Nucleus accumbens (tissue), 56 donors: ENCODE data around the gene TUT1.
"Not testable (repeated sequence)": the region's sequence is repeated elsewhere in the genome, so short reads cannot be mapped to it uniquely, and the experiment has no call there.

Source experiments
- DNase-seq, 56 donors: peaks; one replicate each; lab custom pipeline; 2025; lab: John Stamatoyannopoulos, UW

Gene TUT1, protein sequence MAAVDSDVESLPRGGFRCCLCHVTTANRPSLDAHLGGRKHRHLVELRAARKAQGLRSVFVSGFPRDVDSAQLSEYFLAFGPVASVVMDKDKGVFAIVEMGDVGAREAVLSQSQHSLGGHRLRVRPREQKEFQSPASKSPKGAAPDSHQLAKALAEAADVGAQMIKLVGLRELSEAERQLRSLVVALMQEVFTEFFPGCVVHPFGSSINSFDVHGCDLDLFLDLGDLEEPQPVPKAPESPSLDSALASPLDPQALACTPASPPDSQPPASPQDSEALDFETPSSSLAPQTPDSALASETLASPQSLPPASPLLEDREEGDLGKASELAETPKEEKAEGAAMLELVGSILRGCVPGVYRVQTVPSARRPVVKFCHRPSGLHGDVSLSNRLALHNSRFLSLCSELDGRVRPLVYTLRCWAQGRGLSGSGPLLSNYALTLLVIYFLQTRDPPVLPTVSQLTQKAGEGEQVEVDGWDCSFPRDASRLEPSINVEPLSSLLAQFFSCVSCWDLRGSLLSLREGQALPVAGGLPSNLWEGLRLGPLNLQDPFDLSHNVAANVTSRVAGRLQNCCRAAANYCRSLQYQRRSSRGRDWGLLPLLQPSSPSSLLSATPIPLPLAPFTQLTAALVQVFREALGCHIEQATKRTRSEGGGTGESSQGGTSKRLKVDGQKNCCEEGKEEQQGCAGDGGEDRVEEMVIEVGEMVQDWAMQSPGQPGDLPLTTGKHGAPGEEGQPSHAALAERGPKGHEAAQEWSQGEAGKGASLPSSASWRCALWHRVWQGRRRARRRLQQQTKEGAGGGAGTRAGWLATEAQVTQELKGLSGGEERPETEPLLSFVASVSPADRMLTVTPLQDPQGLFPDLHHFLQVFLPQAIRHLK

DNA sequence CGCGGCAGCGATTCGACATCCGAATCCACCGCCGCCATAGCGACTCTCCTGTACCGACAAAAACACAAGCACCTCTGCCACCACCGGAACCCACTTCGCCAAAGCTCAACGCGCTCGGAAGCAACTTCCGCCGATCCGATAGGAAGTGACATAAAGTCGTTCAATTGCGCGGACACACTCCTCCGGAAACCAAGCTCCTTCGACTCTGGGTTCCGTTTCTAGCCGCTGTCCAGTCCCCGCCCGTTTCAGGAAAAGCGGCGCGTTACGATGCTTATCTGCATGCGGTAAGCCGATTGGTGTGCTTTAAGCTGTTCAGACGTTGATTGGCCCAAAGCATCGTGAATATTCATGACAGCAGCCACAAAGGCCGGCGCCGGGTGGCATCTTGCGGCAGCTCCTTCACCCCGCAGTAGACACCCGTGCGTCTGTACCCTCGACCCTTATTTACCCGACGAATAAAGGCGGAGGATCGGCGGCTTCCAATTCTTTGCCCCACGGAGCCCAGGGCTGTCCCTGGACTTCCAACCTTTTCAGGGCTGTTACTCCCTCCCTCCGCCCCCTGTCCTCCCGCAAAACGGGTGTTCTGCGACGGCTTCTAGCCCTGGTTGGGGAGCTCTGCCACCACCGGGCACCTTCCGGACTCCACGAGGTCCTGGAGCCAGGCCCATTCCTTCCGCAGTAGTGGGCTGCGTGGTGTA is at the start of gene TUT1:
Gene TUT1 (minus strand): TSS at position 76 of the 698 bp plus-strand sequence. CDS start 38 bp downstream, at position 38.
- DNase-seq: peak; percentile 67 to 99 (median 96)

DNA sequence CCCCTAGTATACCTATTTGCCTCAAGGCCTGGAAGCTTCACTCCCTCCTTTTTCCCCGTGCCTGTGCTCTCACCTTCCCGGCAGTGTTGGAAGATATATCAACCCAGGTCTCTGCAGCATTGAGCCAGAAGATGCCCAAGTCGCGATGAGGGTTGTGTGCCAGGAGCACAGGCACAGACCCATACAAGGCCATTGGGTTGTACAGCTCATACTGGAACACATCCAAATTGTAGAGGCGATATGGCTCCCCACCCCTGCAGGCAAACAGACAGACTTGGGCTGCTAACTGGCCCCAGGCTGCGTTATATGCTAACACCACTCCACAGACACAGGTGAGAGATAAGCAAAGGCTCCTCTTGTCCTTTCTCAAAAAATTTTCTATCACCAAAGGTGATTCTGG is 41.2 kb upstream of the TUT1 start:
- no peak for DNase-seq

DNA sequence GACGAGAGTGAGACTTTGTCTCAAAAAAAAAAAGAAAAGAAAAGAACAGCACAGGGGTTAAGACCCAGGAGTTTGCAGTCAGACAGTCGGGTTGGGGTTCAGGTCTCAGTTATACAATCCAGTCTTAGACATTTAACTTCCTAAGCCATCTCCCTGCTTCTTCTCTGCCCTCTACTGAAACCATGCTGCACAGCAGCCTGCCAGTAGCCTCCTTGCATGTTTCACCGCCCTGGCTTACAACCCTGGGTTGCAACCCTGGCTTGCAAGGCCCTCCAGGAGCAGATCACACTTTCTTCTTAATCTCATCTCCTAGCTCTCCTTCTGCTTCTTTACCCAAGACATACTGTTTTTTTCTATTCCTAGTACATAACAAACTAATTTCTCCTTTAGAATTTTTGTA is 36.4 kb upstream of the TUT1 start:
- DNase-seq: no peak

DNA sequence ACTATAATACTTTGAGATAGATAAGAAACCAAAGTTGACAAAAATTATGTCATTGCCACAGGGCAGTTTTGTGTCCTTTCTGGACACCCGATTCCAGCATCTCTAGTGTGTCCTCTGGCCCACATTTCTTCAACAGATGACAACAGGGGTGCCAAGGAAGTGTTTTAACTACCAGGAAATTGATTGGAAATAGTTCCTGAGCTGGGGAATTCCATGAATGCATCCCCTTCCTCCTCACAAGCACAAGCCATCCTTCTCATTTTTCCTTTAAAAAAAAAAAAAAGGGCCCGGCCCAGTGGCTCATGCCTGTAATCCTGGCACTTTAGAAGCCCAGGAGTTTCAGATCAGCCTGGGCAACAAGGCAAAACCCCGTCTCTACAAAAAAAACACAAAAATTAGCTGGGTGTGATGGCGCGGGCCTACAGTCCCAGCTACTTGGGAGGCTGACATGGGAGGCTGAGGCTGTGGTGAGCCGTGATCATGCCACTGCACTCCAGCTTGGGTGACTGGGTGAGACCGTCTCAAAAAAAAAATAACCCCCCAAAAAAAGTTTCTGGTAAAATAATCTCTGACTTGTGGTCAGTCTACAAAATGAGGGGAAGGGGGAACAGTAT is 31.3 kb upstream of the TUT1 start:
- no peak for DNase-seq

DNA sequence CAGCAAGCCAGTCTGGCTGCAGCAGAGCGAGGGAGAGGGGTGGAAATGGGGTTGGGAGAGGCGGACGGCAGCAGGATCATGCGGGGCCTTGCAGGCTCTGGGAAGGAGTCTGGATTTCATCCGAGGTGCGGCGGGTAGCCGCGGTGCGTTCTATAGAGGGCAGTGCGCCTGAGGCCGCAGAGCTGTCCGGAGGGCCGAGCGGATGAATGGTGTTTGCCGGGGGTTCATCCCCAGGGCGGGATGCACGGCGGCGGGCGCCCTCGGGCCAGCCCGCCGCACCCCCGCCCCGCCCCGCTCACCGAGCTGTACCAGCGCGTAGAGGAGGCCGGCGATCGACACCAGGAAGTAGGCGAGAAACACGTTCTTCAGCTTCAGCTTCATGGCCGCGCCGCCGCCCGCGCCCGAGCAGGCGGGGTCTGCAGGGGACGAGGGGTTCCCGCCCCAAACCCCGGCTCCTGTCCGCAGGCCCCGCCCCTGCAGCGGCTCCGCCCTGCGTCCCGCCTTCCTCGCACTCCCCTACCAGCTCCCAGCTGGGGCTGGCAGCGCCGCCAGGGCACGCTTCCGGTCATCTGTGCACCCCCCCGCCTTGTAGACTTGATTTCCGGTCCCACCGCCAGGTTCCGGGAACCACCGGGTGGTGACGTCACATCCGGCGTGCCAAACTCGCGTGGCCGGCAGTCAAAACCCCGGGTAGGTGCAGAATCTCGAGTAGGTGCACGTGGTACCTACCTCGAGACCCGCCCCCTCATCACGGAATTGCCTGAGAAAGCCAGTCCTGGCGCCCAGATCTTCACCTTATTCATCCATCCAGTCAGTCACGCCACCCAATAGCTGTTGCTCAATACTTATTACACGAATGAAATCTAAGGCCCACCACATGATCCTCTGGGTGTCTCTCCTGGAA is 30.5 kb upstream of the TUT1 start, which contains the start of gene B3GAT3:
Gene B3GAT3 (minus strand): TSS at position 420 of the 904 bp plus-strand sequence. CDS start 39 bp downstream, at position 381.
- peak; percentile 64 to 99 (median 96) for DNase-seq

DNA sequence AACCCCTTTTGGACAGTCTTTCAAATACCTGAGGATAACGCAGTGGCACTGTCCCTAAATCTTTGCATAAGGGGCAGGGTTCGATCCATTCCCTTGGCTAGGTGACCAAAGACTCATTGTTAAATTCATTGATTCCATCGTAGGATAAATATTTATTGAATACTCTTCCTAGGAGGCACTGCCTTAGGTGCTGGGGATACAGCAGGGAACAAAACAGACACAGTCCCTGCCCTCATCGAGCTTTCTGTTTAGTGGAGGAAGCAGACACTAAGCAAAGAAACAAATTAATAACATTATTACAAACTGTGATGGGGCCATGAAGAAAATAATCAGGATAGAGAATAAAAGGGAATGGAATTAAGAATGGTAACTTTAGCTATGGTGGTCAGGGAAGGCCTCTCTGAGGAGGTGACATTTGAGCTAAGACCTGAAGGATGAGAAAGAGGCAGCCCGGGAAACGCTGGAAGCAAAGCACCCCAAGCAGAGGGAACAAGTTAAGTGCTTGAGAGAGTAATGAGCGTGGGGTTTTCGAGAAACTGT is 29.8 kb upstream of the TUT1 start:
- no peak for DNase-seq

DNA sequence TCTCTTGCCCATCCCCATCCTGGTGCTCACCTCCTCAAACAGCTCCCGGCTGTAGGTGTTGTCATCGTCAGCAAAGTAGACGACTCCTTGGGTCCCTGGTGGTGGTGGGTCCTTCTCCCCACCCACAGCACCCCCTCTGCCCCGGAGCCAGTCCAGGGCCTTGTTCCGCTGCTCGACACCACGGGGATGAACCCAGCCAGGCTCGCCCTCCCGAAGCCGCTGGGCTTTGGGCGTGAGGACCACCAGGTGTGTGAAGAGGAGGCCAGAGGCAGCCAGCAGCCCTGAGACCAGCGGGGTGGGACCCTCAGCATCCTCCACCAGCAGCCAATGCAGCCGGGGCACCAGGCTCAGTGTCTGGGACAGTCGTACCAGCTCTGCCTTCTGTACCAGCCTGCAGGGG is 25.6 kb upstream of the TUT1 start:
- not testable (repeated sequence) for DNase-seq

DNA sequence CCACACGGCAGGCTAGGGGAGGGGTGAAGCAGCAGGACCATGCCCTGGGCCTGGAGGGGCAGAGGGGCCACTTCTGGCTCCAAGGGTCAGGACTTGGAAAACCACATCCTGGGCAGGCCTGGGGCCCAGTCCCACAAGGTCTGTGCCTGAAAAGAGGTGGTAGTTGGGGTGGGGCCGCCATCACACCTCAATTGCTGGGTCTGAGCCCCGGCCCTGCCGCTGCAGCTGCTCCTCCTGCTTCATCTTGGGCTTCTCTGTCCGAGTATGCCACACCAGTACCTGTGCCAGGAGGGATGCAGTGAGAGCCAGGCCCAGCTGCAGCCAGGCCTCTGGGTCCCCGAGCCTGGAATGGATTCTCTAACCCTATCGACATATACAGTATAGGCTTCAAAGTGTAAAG is 24.2 kb upstream of the TUT1 start:
- DNase-seq: no peak

DNA sequence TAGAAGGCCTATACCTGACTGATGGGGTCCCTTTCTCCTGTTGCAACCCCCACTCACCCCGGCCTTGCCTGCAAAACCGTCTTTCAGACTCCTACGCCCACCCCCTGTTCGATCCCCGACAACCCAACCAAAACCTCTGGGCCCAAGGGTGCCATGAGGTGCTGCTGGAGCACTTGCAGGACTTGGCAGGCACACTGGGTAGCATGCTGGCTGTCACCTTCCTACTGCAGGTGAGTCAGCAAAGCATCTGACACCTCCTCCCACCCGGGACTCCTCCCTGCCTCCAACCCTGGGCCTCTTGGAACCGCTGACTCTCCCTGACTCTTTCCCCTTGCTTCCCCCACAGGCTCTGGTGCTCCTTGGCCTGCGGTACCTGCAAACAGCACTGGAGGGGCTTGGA is 23.0 kb upstream of the TUT1 start:
- DNase-seq: peak in 39 of 56 donors; percentile 11 to 81 (median 46)

DNA sequence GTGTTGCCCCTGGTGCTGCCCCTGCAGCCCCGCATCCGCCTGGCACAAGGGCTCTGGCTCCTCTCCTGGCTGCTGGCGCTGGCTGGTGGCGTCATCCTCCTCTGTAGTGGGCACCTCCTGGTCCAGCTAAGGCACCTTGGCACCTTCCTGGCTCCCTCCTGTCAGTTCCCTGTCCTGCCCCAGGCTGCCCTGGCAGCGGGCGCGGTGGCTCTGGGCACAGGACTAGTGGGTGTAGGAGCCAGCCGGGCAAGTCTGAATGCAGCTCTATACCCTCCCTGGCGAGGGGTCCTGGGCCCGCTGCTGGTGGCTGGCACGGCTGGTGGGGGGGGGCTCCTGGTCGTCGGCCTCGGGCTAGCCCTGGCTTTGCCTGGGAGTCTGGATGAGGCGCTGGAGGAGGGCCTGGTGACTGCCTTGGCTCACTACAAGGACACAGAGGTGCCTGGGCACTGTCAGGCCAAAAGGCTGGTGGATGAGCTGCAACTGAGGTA is 22.0 kb upstream of the TUT1 start:
- peak in 27 of 56 donors; percentile 31 to 85 (median 64) for DNase-seq

DNA sequence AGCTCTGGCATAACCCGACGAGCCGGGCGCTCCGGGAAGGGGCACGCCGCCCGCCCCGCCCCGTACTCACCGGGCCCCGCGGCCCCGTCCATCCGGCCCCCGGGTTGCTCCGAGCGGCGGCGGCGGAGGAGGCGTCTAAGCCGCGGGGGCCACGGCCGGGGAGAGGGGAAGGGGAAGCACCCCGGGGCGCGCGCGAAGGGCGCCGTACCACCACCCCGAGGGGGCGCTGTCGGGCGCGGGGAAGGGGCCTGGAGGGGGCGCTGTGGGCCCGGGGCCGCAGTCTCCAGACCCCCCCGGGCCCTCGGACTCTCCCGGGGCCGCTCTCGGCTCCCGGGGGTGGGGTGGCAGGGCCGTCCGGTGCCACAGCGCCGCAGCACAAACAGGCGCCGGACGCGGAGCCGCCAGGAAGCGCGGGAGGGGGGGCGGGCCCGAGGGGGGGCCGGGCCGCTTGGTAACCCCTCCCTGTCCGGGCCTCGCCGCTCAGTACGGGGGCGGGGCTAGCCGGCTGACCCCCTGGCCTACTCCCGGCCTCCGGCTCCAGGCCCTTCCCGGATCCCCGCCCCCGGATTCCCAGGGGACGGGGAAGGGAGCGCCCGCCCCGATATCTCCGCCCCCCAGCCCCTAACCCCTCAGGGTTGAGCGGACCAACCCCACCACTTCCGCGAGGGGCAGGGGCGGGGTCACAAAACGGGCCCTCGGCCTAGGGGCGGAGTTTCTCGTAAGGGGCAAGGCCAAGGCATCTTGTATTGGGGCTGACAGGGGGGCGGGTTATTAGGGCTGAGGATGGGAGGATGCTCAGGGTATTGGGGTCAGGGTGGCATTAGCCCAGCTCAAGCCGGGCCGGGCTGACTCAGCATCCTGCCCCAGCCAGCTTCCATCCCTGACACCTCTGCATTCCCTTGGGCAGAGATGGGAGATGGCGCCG is 21.3 kb upstream of the TUT1 start, which contains the start of the genes EML3 and ROM1:
Gene EML3 (minus strand): TSS at position 410 of the 925 bp plus-strand sequence. CDS start 318 bp downstream, at position 92.
Gene ROM1 (plus strand): TSS at position 892 of the 925 bp plus-strand sequence. CDS start 25 bp downstream, at position 917.
- DNase-seq: peak in 54 of 56 donors; percentile 45 to 95 (median 78)

DNA sequence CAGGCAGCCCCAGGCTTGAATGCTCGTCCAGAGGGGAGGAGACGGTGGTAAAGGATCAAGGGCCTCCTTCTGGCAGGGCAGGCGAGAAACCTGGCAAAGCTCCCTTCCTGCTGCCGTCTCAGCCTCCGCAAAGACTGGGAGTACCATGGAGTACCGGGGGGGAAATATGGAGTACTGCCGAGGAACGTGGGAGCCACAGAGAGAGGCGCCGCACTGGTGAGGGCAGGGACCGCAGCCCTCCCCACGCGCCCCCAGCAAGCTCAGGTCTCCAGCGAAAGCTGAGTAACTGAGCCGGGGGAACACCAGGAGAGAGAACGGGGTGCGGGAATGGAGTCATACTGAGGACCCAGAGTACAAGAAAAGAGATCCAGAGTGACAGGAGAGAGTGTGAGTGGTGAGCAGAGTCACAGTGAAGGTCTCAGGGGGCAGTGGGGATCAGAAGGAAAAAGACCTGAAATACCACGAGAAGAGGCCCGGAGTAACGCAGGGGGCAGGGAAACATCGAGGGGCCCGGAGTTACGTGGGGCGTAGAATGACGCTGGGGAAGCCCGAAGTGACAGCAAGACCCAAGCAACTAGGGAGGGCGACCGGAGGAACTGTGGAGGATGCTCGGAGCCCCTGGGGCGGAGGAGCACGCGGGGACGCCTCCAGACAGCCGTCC is 20.5 kb upstream of the TUT1 start:
- DNase-seq: peak in 38 of 56 donors; percentile 8 to 73 (median 33)

DNA sequence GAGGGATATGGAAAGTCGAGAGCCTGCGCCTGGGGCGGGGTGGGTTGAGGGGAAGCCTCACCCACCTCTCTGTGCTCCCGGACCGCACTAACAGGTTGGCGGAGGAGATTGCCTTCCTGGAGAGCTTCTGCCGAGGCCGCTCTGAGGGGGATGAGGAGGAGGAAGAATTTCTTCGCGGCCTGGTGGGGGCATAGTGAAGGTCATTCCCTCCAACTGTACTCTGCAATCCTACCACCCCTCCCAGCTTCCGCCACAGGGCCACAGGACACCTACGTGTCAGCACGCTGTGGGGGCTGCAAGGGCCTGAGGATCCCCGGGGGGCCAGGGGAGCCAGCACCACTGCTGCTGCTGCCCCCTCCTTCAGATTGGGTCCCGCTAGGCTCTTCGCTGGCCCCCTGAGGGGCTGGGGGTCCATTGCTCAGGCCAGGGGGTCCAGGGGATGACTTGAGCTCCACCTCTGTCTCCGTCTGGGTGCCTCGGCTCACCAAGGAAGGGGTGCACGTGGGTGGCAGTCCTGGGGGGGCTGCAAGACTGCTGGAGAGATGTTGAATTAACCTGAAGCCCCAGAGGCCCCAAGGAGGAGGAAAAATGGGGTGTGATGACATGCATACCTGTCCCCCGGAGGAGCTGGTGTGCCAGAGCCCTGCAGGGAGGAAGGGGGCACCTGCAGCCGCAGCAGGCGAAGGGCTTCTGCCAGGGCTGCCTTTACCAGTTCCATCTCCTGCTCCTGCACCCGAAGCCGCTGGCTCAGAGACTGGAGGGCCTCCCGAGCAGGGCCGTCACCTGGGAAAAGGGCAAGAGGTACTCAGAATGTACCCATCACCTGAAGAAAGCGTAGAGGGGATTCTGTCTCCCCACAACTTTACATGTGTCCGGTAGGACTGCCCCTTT is 19.7 kb upstream of the TUT1 start:
- no peak for DNase-seq

DNA sequence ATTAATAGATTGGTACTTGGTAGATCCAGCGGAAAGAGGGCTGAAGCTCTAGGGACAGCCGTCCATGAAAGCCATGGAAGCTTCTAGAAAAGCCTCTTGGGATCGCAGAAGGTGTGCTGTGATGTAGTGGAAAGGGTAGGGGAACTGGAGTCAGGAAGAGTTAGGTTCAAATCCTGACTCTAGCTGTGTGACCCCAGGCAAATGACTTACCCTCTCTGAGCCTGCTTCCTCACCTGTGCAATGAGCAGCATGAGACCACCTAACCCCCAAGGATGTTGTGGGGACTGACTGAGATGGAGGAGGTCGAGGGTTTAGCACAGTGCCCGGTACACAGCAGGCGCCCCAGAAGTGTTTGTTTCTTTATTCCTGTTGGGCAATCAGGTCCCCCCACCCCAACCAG is 19.1 kb upstream of the TUT1 start:
- DNase-seq: no peak

DNA sequence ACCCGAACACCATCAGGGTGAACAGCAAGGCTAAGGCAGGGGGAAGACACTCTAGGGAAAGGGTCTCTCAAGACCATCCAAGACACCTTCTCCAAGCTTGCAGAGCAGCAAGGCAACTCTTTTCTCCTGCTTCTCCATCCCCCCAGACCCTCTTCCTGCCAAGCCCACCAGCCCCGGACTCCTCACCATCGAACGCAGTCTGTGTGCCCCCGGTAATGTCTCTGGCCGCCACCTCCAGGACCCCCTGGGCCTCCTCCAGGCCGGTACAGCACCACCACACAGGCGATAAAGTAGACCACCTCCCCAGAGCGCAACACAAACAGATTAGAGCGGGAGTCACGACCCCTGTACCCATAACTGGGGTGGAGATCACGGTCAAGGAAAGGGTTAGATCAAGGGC is 17.5 kb upstream of the TUT1 start:
- no peak for DNase-seq

DNA sequence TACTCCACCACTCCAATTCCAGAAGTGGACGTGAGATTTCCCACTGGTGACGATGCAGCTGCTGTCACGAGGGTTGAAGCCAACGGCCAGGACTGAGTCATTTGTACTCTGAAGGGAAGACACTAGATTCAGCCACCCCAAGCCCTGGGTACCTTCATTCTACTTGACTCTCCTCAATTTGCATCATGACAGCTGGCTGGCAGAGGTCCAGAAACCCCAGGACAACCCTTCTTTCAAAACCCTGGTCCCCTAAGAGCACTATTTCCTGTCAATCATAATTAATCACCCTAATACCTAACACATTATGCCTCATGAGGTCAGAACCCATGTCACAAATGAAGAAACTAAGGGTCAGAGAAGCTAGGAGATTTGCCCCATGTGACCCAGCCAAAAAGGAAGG is 16.4 kb upstream of the TUT1 start:
- no peak for DNase-seq
